ENCODE data around the gene ERBIN. TPM values are rescaled to one million over a fixed set of nuclear protein-coding genes. Genes with fewer than 3 reads are reported as not detected.
A peak's percentile ranks its signal among the peaks of the same experiment; 100 is the strongest.

Gene ERBIN
- polyA plus RNA-seq, 1 of the 3 experiments (the other 2 are of a cell fraction) = 10.3 TPM

DNA sequence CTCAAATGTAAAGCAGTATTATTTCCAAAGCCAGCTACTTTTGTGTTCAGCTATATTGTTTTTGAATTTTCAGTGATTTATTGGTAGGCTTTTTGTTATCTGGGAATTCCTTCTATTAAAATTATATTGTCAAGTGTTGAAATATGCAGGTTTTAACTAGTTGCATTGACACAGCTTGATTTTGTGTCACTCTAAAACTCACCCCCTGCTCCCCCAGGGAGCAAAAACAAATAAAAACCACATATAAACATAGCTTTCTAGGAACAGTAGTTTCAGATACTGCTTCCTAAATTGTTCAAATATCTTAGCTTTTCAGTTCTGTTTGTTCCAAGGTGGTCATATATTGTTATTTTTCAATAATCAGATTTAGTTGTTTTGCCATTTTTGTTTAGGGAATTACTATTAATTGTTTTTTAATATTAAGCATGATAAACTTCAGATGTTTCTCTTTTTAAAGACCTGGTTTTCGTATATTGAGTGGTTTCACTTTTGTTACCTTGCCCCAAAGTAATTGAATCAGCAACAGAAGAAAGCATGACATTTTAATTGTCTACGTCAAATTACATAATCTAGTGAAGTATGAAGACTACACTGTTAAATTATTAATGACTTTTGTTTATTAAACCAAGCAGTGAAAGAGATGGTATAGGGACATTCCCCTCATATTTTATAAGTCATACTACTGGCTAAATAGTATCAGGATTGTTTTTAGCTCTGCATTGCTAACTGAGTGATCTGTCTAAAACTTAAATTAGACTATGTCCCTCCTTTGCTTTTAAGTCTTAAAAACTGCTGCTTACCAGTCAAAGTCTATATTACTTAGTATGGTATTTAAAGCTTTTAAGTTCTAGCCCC is 43.4 kb downstream of the ERBIN start:
- no peaks in the 10 kb centered on the region for H3K27me3 ChIP-seq (ENCODE audit: insufficient read depth)
- H2AFZ ChIP-seq (ENCODE audit: low read depth) = no peak overlapping the region; the same call in 1 of the 2 replicates
- H3K27ac ChIP-seq (ENCODE audit: low read depth in 2 of 2, low read length in 1 of 2) = peak overlapping the region in 1 of 2 experiments; percentile 6; a peak in 1 of 4 replicates
- no peaks in the 10 kb centered on the region for H3K9me2 ChIP-seq
- WGBS (ENCODE audit: low lambda C conversion rate) = 74% methylated on average over 2 of the region's 2 CpGs
- no peak overlapping the region for H3K4me3 ChIP-seq (ENCODE audit: low read depth in 2 of 2, low read length in 1 of 2)
- TF ChIP-seq, protein P1, sequence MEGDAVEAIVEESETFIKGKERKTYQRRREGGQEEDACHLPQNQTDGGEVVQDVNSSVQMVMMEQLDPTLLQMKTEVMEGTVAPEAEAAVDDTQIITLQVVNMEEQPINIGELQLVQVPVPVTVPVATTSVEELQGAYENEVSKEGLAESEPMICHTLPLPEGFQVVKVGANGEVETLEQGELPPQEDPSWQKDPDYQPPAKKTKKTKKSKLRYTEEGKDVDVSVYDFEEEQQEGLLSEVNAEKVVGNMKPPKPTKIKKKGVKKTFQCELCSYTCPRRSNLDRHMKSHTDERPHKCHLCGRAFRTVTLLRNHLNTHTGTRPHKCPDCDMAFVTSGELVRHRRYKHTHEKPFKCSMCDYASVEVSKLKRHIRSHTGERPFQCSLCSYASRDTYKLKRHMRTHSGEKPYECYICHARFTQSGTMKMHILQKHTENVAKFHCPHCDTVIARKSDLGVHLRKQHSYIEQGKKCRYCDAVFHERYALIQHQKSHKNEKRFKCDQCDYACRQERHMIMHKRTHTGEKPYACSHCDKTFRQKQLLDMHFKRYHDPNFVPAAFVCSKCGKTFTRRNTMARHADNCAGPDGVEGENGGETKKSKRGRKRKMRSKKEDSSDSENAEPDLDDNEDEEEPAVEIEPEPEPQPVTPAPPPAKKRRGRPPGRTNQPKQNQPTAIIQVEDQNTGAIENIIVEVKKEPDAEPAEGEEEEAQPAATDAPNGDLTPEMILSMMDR (IDR thresholded peaks at IDR 0.05) = no peak
- TF ChIP-seq NRF1 (IDR thresholded peaks at IDR 0.05; ENCODE audit: low read depth, low read length) = no peak
- no peaks in the 10 kb centered on the region for H3F3A ChIP-seq (replicated peaks; ENCODE audit: insufficient read depth)
- H3K4me2 ChIP-seq = 0 out of 2 replicates have a peak overlapping the region, but pooled peaks have one; percentile 1
- H3K36me3 ChIP-seq (replicated peaks in 1 of 2; ENCODE audit: control insufficient read depth in 1 of 2, insufficient read depth in 2 of 2, low read length in 1 of 2) = no peaks in the 10 kb centered on the region
- H3K9me3 ChIP-seq = no peaks in the 10 kb centered on the region
- no peak for DNase-seq
- no peak overlapping the region for H3K9ac ChIP-seq
- POLR2A ChIA-PET = no interaction called here
- H3K4me1 ChIP-seq (ENCODE audit: control insufficient read depth in 1 of 2, insufficient read depth in 2 of 2, low read depth in 1 of 2, low read length in 1 of 2) = peaks cover 4 to 18% of the 10 kb centered on the region in 2 experiments; a peak in 3 of 4 replicates
- peaks cover 95% of the 10 kb centered on the region for H4K20me1 ChIP-seq (ENCODE audit: insufficient read depth)
- peaks cover 99% of the 10 kb centered on the region for H3K79me2 ChIP-seq (ENCODE audit: insufficient read depth)
- CTCF ChIA-PET = no interaction called here

DNA sequence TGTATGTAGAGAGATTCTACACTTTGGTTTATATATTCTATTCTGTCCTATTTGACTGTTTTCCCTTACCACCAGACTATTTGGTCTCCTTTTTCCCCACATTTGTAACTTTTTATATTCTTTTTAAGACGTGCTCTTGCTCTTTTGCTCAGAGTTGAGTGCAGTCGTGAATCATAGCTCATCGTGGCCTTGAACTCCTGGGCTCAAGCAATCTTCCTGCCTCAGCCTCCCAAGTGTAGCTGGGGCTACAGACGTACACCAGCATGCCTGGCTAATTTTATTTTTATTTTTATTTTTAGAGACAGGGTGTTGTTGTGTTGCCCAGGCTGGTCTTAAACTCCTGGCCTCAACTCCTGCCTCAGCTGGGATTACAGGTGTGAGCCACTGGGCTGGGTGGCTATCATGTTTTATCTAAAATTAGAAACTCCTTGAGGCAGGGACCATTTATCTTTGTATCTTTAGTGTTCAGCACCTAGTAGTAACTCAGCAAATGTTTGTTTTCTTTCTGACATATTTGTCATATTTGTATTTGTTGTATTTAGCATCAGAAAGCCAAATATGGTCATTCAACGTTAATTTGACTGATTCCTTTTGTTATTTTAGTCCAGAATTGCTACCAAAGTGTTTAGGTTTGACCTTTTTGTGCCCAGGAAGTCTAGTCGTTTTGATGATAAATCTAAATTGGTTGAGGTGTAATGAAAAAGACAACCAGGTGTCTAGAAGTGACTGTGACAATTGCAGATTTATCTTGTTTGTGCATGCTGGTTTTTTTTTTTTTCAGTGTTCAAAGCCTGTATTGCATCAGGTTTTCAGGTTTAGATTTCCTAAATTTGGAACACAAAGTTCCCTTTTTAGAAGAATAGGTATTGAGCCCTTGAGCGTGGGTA is 44.3 kb downstream of the ERBIN start:
- 73% methylated on average over 7 of the region's 7 CpGs for WGBS (ENCODE audit: low lambda C conversion rate)
- ChIA-PET POLR2A (no interaction called here), CTCF (interaction anchor here (1.2 kb wide), 1 partner anchor 34 kb away, joined by 3 read pairs; no protein-coding TSS in a partner anchor)
- Histone ChIP-seq H3K4me1 (ENCODE audit: control insufficient read depth in 1 of 2, insufficient read depth in 2 of 2, low read depth in 1 of 2, low read length in 1 of 2) (peaks cover 4 to 18% of the 10 kb centered on the region in 2 experiments; a peak in 3 of 4 replicates), H3K79me2 (ENCODE audit: insufficient read depth) (peaks cover 99% of the 10 kb centered on the region), H3K27me3 (ENCODE audit: insufficient read depth) (no peaks in the 10 kb centered on the region), H2AFZ (ENCODE audit: low read depth) (no peak overlapping the region), H3K36me3 (replicated peaks in 1 of 2; ENCODE audit: control insufficient read depth in 1 of 2, insufficient read depth in 2 of 2, low read length in 1 of 2) (peaks cover 0 to 4% of the 10 kb centered on the region in 2 experiments), H3K4me2 (0 out of 2 replicates have a peak overlapping the region, but pooled peaks have one; percentile 1), H3K4me3 (ENCODE audit: low read depth in 2 of 2, low read length in 1 of 2) (no peak overlapping the region), H3K9ac (no peak overlapping the region), H3K9me2 (no peaks in the 10 kb centered on the region), H3K9me3 (no peaks in the 10 kb centered on the region), H3K27ac (ENCODE audit: low read depth in 2 of 2, low read length in 1 of 2) (no peak overlapping the region), H3F3A (replicated peaks; ENCODE audit: insufficient read depth) (no peaks in the 10 kb centered on the region), H4K20me1 (ENCODE audit: insufficient read depth) (peaks cover 95% of the 10 kb centered on the region)
- DNase-seq = no peak
- TF ChIP-seq, protein P2, sequence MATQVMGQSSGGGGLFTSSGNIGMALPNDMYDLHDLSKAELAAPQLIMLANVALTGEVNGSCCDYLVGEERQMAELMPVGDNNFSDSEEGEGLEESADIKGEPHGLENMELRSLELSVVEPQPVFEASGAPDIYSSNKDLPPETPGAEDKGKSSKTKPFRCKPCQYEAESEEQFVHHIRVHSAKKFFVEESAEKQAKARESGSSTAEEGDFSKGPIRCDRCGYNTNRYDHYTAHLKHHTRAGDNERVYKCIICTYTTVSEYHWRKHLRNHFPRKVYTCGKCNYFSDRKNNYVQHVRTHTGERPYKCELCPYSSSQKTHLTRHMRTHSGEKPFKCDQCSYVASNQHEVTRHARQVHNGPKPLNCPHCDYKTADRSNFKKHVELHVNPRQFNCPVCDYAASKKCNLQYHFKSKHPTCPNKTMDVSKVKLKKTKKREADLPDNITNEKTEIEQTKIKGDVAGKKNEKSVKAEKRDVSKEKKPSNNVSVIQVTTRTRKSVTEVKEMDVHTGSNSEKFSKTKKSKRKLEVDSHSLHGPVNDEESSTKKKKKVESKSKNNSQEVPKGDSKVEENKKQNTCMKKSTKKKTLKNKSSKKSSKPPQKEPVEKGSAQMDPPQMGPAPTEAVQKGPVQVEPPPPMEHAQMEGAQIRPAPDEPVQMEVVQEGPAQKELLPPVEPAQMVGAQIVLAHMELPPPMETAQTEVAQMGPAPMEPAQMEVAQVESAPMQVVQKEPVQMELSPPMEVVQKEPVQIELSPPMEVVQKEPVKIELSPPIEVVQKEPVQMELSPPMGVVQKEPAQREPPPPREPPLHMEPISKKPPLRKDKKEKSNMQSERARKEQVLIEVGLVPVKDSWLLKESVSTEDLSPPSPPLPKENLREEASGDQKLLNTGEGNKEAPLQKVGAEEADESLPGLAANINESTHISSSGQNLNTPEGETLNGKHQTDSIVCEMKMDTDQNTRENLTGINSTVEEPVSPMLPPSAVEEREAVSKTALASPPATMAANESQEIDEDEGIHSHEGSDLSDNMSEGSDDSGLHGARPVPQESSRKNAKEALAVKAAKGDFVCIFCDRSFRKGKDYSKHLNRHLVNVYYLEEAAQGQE (IDR thresholded peaks at IDR 0.05; ENCODE audit: low read depth, low read length) = no peak
- TF ChIP-seq EP300 (IDR thresholded peaks at IDR 0.05; ENCODE audit: borderline replicate concordance in 1 of 2, low read depth in 1 of 2, low read length in 1 of 2) (no peak), GABPA (IDR thresholded peaks at IDR 0.05; ENCODE audit: low read depth) (no peak), FOXJ3 (CRISPR knock-in tag; IDR thresholded peaks at IDR 0.05) (no peak), TAF1 (IDR thresholded peaks at IDR 0.05; ENCODE audit: borderline replicate concordance, low read depth, low read length) (no peak), NRF1 (IDR thresholded peaks at IDR 0.05; ENCODE audit: low read depth, low read length) (no peak), TEAD4 (IDR thresholded peaks at IDR 0.05; ENCODE audit: borderline replicate concordance, insufficient read depth) (no peak), RFX5 (IDR thresholded peaks at IDR 0.05; ENCODE audit: low read length) (no peak), JUND (IDR thresholded peaks at IDR 0.05) (no peak), SMC3 (IDR thresholded peaks at IDR 0.05; ENCODE audit: low read depth, low read length) (no peak), RCOR1 (IDR thresholded peaks at IDR 0.05; ENCODE audit: low read length) (no peak), NFIC (IDR thresholded peaks at IDR 0.05; ENCODE audit: borderline replicate concordance) (no peak), MEF2A (IDR thresholded peaks at IDR 0.05; ENCODE audit: borderline replicate concordance, low read depth) (no peak)
- TF ChIP-seq, protein P3, sequence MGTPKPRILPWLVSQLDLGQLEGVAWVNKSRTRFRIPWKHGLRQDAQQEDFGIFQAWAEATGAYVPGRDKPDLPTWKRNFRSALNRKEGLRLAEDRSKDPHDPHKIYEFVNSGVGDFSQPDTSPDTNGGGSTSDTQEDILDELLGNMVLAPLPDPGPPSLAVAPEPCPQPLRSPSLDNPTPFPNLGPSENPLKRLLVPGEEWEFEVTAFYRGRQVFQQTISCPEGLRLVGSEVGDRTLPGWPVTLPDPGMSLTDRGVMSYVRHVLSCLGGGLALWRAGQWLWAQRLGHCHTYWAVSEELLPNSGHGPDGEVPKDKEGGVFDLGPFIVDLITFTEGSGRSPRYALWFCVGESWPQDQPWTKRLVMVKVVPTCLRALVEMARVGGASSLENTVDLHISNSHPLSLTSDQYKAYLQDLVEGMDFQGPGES (IDR thresholded peaks at IDR 0.05; ENCODE audit: low read depth, low read length) = no peak
- TF ChIP-seq, protein P4, sequence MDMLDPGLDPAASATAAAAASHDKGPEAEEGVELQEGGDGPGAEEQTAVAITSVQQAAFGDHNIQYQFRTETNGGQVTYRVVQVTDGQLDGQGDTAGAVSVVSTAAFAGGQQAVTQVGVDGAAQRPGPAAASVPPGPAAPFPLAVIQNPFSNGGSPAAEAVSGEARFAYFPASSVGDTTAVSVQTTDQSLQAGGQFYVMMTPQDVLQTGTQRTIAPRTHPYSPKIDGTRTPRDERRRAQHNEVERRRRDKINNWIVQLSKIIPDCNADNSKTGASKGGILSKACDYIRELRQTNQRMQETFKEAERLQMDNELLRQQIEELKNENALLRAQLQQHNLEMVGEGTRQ (IDR thresholded peaks at IDR 0.05; ENCODE audit: borderline replicate concordance, low read depth, low read length) = no peak

All from SK-N-SH (cell line).